Neural cell (in vitro differentiated cells): Measurements from ENCODE around the gene S1PR5. TPM values are rescaled to one million over a fixed set of nuclear protein-coding genes. Genes with fewer than 3 reads are reported as not detected.

Experiments used
- H2AFZ ChIP-seq: fragments of 200-600, 300-800 bp; sonication (generic), shearing (Covaris generic); 2 replicates; pipeline ENCODE4 v1.6.0; 2014; ENCODE audit warnings: low read depth, mild to moderate bottlenecking, antibody characterized with exemption, low read length, moderate library complexity
- H3F3A ChIP-seq: fragments of 200-600 bp; shearing (Covaris generic); 2 replicates; pipeline ENCODE4 v1.6.1; 2016; ENCODE audit warnings: mild to moderate bottlenecking, moderate library complexity, mixed read lengths, antibody characterized with exemption, low read length; ENCODE audit not compliant: insufficient read depth, poor library complexity, severe bottlenecking
- H3K27ac ChIP-seq: fragments of 200-600, 300-800 bp; sonication (generic), shearing (Covaris generic); 2 replicates; pipeline ENCODE4 v1.5.1; 2014; ENCODE audit warnings: mild to moderate bottlenecking, low read length, moderate library complexity
- H3K27me3 ChIP-seq: fragments of 300-800, 200-600 bp; sonication (generic), shearing (Covaris generic); 2 replicates; pipeline ENCODE4 v1.6.0; 2014; ENCODE audit warnings: mild to moderate bottlenecking, low read depth, low read length, moderate library complexity; ENCODE audit not compliant: insufficient read depth
- H3K36me3 ChIP-seq: fragments of 300-800, 200-600 bp; sonication (generic), shearing (Covaris generic); 2 replicates; pipeline ENCODE4 v1.5.1; 2014; ENCODE audit warnings: mild to moderate bottlenecking, antibody characterized with exemption, low read length, moderate library complexity; ENCODE audit not compliant: insufficient read depth
- H3K4me2 ChIP-seq: fragments of 300-800, 200-600 bp; sonication (generic), shearing (Covaris generic); 2 replicates; pipeline ENCODE4 v1.6.0; 2014; ENCODE audit warnings: mild to moderate bottlenecking, low read length
- H3K4me3 ChIP-seq: fragments of 300-800, 200-600 bp; sonication (generic), shearing (Covaris generic); 2 replicates; pipeline ENCODE4 v1.5.1; 2014; ENCODE audit warnings: mild to moderate bottlenecking, low read length, moderate library complexity
- H3K79me2 ChIP-seq: fragments of 200-600 bp; shearing (Covaris generic); replicated peaks from 2 replicates; pipeline ENCODE4 v1.6.0; 2014; ENCODE audit warnings: mild to moderate bottlenecking, low read length, moderate library complexity; ENCODE audit not compliant: insufficient read depth
- H3K9ac ChIP-seq: fragments of 300-800, 200-600 bp; sonication (generic), shearing (Covaris generic); 2 replicates; pipeline ENCODE4 v1.6.1; 2016; ENCODE audit warnings: mild to moderate bottlenecking, low read length, mixed read lengths
- H3K9me2 ChIP-seq: fragments of 200-600 bp; shearing (Covaris generic); 2 replicates; pipeline ENCODE4 v1.6.1; 2016; ENCODE audit warnings: mild to moderate bottlenecking, low read length, mixed read lengths; ENCODE audit not compliant: insufficient read depth
- H3K9me3 ChIP-seq: fragments of 200-600, 300-800 bp; sonication (generic), shearing (Covaris generic); 2 replicates; pipeline ENCODE4 v1.6.1; 2016; ENCODE audit warnings: mild to moderate bottlenecking, mixed run types, low read length, moderate library complexity, mixed read lengths
- H4K20me1 ChIP-seq: fragments of 200-600 bp; shearing (Covaris generic); 2 replicates; pipeline ENCODE4 v1.6.1; 2016; ENCODE audit warnings: mild to moderate bottlenecking, mixed run types; ENCODE audit not compliant: insufficient read depth
- EP300 ChIP-seq: fragments of 450-650 bp; conservative IDR thresholded peaks from 2 replicates; pipeline ENCODE4 v1.6.1; 2014; ENCODE audit warnings: antibody characterized with exemption, mild to moderate bottlenecking, moderate library complexity; ENCODE audit not compliant: poor library complexity, severe bottlenecking
- EZH2 ChIP-seq: fragments of 200-600, 300-800 bp; shearing (Covaris generic), sonication (generic); IDR thresholded peaks from 2 replicates; pipeline ENCODE4 v1.6.1; 2014; ENCODE audit warnings: antibody characterized with exemption, low read length, borderline replicate concordance, mild to moderate bottlenecking; ENCODE audit not compliant: insufficient read depth, poor library complexity, severe bottlenecking
- MXI1 ChIP-seq: fragments of 450-650 bp; conservative IDR thresholded peaks from 2 replicates; pipeline ENCODE4 v1.6.1; 2014; ENCODE audit warnings: antibody characterized with exemption, mild to moderate bottlenecking; ENCODE audit not compliant: poor library complexity, severe bottlenecking
- RAD21 ChIP-seq: fragments of 450-650 bp; conservative IDR thresholded peaks from 2 replicates; pipeline ENCODE4 v1.6.1; 2014; ENCODE audit warnings: antibody characterized with exemption, mild to moderate bottlenecking, moderate library complexity
- SMC3 ChIP-seq: fragments of 450-650 bp; conservative IDR thresholded peaks from 2 replicates; pipeline ENCODE4 v1.6.1; 2014; ENCODE audit warnings: antibody characterized with exemption, mild to moderate bottlenecking, moderate library complexity; ENCODE audit not compliant: poor library complexity
- TAF1 ChIP-seq: IDR thresholded peaks from 2 replicates; pipeline ENCODE4 v1.6.1; 2012; ENCODE audit warnings: low read depth
- polyA plus RNA-seq: library from polyadenylated mRNA; depleted of rRNA; stranded (reverse); fragments of >200 nt; gene quantifications from 2 replicates; pipeline ENCODE4 v1.2.3, GENCODE V29; 2014
- TF ChIP-seq, protein P1 (sequence below): IDR thresholded peaks from 2 replicates; pipeline ENCODE4 v1.6.1; 2012; ENCODE audit warnings: borderline replicate concordance
- TF ChIP-seq, protein P2 (sequence below): fragments of 450-650 bp; IDR thresholded peaks from 2 replicates; pipeline ENCODE4 v1.5.1; 2014; ENCODE audit warnings: antibody characterized with exemption, mild to moderate bottlenecking, moderate library complexity; ENCODE audit not compliant: poor library complexity, severe bottlenecking

S1PR5 gene
- polyA plus RNA-seq, 1 donor from 2014 or later, result not detected

- H3K4me2 ChIP-seq, result no peak overlapping the region
- no peak overlapping the region for H3K4me3 ChIP-seq
- H3K9me3 ChIP-seq, result no peaks in the 10 kb centered on the region
- no peaks in the 10 kb centered on the region for H3K36me3 ChIP-seq
- no peak overlapping the region for H3K27ac ChIP-seq
- H4K20me1 ChIP-seq, result no peaks in the 10 kb centered on the region
- no peaks in the 10 kb centered on the region for H3K9me2 ChIP-seq
- TF ChIP-seq SMC3 (no peak), EZH2 (no peak)
- TF ChIP-seq, protein P1, sequence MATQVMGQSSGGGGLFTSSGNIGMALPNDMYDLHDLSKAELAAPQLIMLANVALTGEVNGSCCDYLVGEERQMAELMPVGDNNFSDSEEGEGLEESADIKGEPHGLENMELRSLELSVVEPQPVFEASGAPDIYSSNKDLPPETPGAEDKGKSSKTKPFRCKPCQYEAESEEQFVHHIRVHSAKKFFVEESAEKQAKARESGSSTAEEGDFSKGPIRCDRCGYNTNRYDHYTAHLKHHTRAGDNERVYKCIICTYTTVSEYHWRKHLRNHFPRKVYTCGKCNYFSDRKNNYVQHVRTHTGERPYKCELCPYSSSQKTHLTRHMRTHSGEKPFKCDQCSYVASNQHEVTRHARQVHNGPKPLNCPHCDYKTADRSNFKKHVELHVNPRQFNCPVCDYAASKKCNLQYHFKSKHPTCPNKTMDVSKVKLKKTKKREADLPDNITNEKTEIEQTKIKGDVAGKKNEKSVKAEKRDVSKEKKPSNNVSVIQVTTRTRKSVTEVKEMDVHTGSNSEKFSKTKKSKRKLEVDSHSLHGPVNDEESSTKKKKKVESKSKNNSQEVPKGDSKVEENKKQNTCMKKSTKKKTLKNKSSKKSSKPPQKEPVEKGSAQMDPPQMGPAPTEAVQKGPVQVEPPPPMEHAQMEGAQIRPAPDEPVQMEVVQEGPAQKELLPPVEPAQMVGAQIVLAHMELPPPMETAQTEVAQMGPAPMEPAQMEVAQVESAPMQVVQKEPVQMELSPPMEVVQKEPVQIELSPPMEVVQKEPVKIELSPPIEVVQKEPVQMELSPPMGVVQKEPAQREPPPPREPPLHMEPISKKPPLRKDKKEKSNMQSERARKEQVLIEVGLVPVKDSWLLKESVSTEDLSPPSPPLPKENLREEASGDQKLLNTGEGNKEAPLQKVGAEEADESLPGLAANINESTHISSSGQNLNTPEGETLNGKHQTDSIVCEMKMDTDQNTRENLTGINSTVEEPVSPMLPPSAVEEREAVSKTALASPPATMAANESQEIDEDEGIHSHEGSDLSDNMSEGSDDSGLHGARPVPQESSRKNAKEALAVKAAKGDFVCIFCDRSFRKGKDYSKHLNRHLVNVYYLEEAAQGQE, result no peak
- TF ChIP-seq, protein P2, sequence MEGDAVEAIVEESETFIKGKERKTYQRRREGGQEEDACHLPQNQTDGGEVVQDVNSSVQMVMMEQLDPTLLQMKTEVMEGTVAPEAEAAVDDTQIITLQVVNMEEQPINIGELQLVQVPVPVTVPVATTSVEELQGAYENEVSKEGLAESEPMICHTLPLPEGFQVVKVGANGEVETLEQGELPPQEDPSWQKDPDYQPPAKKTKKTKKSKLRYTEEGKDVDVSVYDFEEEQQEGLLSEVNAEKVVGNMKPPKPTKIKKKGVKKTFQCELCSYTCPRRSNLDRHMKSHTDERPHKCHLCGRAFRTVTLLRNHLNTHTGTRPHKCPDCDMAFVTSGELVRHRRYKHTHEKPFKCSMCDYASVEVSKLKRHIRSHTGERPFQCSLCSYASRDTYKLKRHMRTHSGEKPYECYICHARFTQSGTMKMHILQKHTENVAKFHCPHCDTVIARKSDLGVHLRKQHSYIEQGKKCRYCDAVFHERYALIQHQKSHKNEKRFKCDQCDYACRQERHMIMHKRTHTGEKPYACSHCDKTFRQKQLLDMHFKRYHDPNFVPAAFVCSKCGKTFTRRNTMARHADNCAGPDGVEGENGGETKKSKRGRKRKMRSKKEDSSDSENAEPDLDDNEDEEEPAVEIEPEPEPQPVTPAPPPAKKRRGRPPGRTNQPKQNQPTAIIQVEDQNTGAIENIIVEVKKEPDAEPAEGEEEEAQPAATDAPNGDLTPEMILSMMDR, result no peak
- H3F3A ChIP-seq, result no peaks in the 10 kb centered on the region
- H3K79me2 ChIP-seq, result no peaks in the 10 kb centered on the region
- H3K27me3 ChIP-seq, result peaks cover 58% of the 10 kb centered on the region
- no peak overlapping the region for H3K9ac ChIP-seq
- no peak overlapping the region for H2AFZ ChIP-seq
These were observed 2.2 kb upstream of the S1PR5 start for GRCh38 chr19:10519421-10519820.

- no peaks in the 10 kb centered on the region for H3K79me2 ChIP-seq
- H2AFZ ChIP-seq, result no peak overlapping the region
- H3K36me3 ChIP-seq, result no peaks in the 10 kb centered on the region
- H3K27me3 ChIP-seq, result peaks cover 65% of the 10 kb centered on the region
- no peaks in the 10 kb centered on the region for H3K9me2 ChIP-seq
- H4K20me1 ChIP-seq, result no peaks in the 10 kb centered on the region
- no peak overlapping the region for H3K4me3 ChIP-seq
- no peak overlapping the region for H3K4me2 ChIP-seq
- no peak overlapping the region for H3K9ac ChIP-seq
- TF ChIP-seq, protein P1, result no peak
- TF ChIP-seq TAF1 (no peak), SMC3 (no peak), MXI1 (no peak), EZH2 (no peak), RAD21 (no peak), EP300 (no peak)
- TF ChIP-seq, protein P2, result no peak
- H3K9me3 ChIP-seq, result no peaks in the 10 kb centered on the region
- no peaks in the 10 kb centered on the region for H3F3A ChIP-seq
- no peak overlapping the region for H3K27ac ChIP-seq
These were observed 1.5 kb upstream of the S1PR5 start for GRCh38 chr19:10518444-10519361.
